AG04450 (cell line): ENCODE data around the gene DYTN. TPM values are rescaled to one million over a fixed set of nuclear protein-coding genes. Genes with fewer than 3 reads are reported as not detected.

Experiments used
- CTCF ChIA-PET: fragments of 300-600, 350-600 bp; formaldehyde crosslinking; extraction: SDS; loops from one replicate; lab custom pipeline; 2022; ENCODE audit warnings: antibody characterized with exemption, inconsistent platforms; lab: Charles Lee
- POLR2A ChIA-PET: fragments of 350-600 bp; formaldehyde crosslinking; extraction: SDS; loops from one replicate; lab custom pipeline; 2021; ENCODE audit warnings: antibody characterized with exemption, inconsistent platforms; lab: Yijun Ruan, JAX
- DNase-seq: peaks from one replicate; pipeline ENCODE4 v3.0.0-alpha.2; 2011; ENCODE audit warnings: low read depth, low spot score
- H3K27ac ChIP-seq: one replicate; pipeline ENCODE4 v1.5.1; 2012; ENCODE audit warnings: low read depth, low read length, control low read depth
- H3K27me3 ChIP-seq: one replicate; pipeline ENCODE4 v1.6.0; 2012; ENCODE audit warnings: low read length; ENCODE audit not compliant: control insufficient read depth, insufficient read depth
- H3K4me3 ChIP-seq: 2 replicates; pipeline ENCODE4 v1.5.1; 2011; ENCODE audit warnings: mild to moderate bottlenecking, low read depth, low read length, control low read depth
- H3K9me3 ChIP-seq: 2 replicates; pipeline ENCODE4 v1.5.1; 2012; ENCODE audit warnings: low read length; ENCODE audit not compliant: control insufficient read depth, insufficient read depth
- CTCF ChIP-seq: IDR thresholded peaks from 2 replicates; pipeline ENCODE4 v1.5.1; 2011; ENCODE audit warnings: low read depth, low read length, control low read depth, inconsistent platforms
- polyA minus RNA-seq: library from RNA; depleted of rRNA, polyadenylated mRNA; stranded (reverse); fragments of >200 nt; gene quantifications from 2 replicates; pipeline ENCODE4 v1.2.3, GENCODE V29; 2011; rRNA and poly(A)+ RNA removed
- polyA plus RNA-seq: library from polyadenylated mRNA; depleted of rRNA; stranded (reverse); fragments of >200 nt; gene quantifications from 2 replicates; pipeline ENCODE4 v1.2.3, GENCODE V29; 2011; rRNA removed

Gene DYTN
- not detected in 2 replicates for polyA plus RNA-seq
- polyA minus RNA-seq: not detected in 2 replicates

GRCh38 chr2:206718296-206718695 lies at the start of gene DYTN:
DYTN (minus strand) TSS chr2:206718396; CDS start chr2:206718279, 117 bp downstream.
- ChIA-PET POLR2A (no interaction called here), CTCF (no interaction called here)
- H3K27me3 ChIP-seq: no peaks in the 10 kb centered on the region
- no peak within 1 kb of the TSS for H3K27ac ChIP-seq
- no peak for DNase-seq
- no peak for TF ChIP-seq CTCF
- no peak within 1 kb of the TSS for H3K4me3 ChIP-seq
- no peaks in the 10 kb centered on the region for H3K9me3 ChIP-seq

- Histone ChIP-seq H3K27ac (no peak overlapping the region), H3K9me3 (no peaks in the 10 kb centered on the region), H3K4me3 (peak overlapping the region; percentile 87), H3K27me3 (no peaks in the 10 kb centered on the region)
- TF ChIP-seq CTCF: no peak
- CTCF ChIA-PET: interaction anchor here (0.7 to 7.2 kb wide), 5 partner anchors 12 to 175 kb away, joined by 3 to 78 read pairs (median 10); no protein-coding TSS in a partner anchor
- DNase-seq: no peak
- POLR2A ChIA-PET: interaction anchor here (0.7 to 1.4 kb wide), 2 partner anchors 423 to 945 kb away, joined by 3 to 10 read pairs; partner anchors contain the start of gene CCNYL1
These were observed 48.1 kb upstream of the DYTN start for GRCh38 chr2:206766057-206766930.

GRCh38 chr2:206765242-206766056 lies 47.3 kb upstream of the DYTN start, which contains the start of the genes FASTKD2 and MDH1B:
FASTKD2 (plus strand) TSS chr2:206765606; CDS start chr2:206766694, 1,088 bp downstream.
MDH1B (minus strand) TSS chr2:206765328; CDS start chr2:206765271, 57 bp downstream.
- DNase-seq: peak; percentile 85
- Histone ChIP-seq H3K9me3 (no peaks in the 10 kb centered on the region), H3K27me3 (no peaks in the 10 kb centered on the region), H3K4me3 (peak within 1 kb of the TSS; percentile 87), H3K27ac (peak within 1 kb of the TSS; percentile 88)
- no peak for TF ChIP-seq CTCF
- POLR2A ChIA-PET: interaction anchor here (0.6 to 1.4 kb wide), 2 partner anchors 74 to 946 kb away, joined by 3 to 8 read pairs; partner anchors contain the start of gene CCNYL1
- CTCF ChIA-PET: interaction anchor here (0.6 to 2.1 kb wide), 6 partner anchors 13 to 1410 kb away, joined by 3 to 11 read pairs (median 6); no protein-coding TSS in a partner anchor

GRCh38 chr2:206764673-206765241 lies 46.6 kb upstream of the DYTN start:
- no peaks in the 10 kb centered on the region for H3K9me3 ChIP-seq
- no peak for TF ChIP-seq CTCF
- CTCF ChIA-PET: interaction anchor here (0.6 to 2.1 kb wide), 8 partner anchors 9 to 1411 kb away, joined by 3 to 11 read pairs (median 3); no protein-coding TSS in a partner anchor
- H3K4me3 ChIP-seq: peak overlapping the region; percentile 87
- DNase-seq: no peak
- no peaks in the 10 kb centered on the region for H3K27me3 ChIP-seq
- POLR2A ChIA-PET: interaction anchor here (0.6 to 1.4 kb wide), 2 partner anchors 551 to 946 kb away, joined by 3 to 4 read pairs; partner anchors contain the start of gene CCNYL1
- peak overlapping the region; percentile 88 for H3K27ac ChIP-seq
